Lung (tissue), 12 donors: Measurements from ENCODE around the gene FAM222A. TPM values are rescaled to one million over a fixed set of nuclear protein-coding genes. Genes with fewer than 3 reads are reported as not detected.

Experiments used
- ATAC-seq: fragments of 200-7000 bp; cut with Tn5 transposase; one replicate; pipeline ENCODE4 v1.9.1; 2020; ENCODE audit warnings: moderate number of reproducible peaks; ENCODE audit not compliant: insufficient read depth, low FRiP score
- DNase-seq, 3 donors: peaks; one replicate each; pipeline ENCODE4 v3.0.0-alpha.2; 2013 to 2017
- H3K27ac ChIP-seq, 2 donors: one replicate each; pipeline ENCODE4 v1.5.1; 2013; ENCODE audit warnings: mild to moderate bottlenecking in 2 of 2, moderate library complexity in 2 of 2, control low read depth in 1 of 2, inconsistent platforms in 1 of 2, low read depth in 1 of 2, low read length in 1 of 2
- H3K27me3 ChIP-seq, 3 donors: one replicate each; pipeline ENCODE4 v1.5.1; 2013; ENCODE audit warnings: low read length in 2 of 3; ENCODE audit not compliant: control insufficient read depth in 3 of 3, insufficient read depth in 3 of 3
- H3K36me3 ChIP-seq, 4 donors: one replicate each; pipeline ENCODE4 v1.5.1; 2013; ENCODE audit warnings: low read length in 4 of 4, mild to moderate bottlenecking in 1 of 4, moderate library complexity in 1 of 4; ENCODE audit not compliant: control insufficient read depth in 4 of 4, insufficient read depth in 4 of 4
- H3K4me1 ChIP-seq, 5 donors: one replicate each; pipeline ENCODE4 v1.5.1; 2013; ENCODE audit warnings: low read length in 5 of 5, mild to moderate bottlenecking in 2 of 5, moderate library complexity in 1 of 5; ENCODE audit not compliant: control insufficient read depth in 5 of 5, insufficient read depth in 5 of 5
- H3K4me3 ChIP-seq: one replicate; pipeline ENCODE4 v1.5.1; 2013; ENCODE audit warnings: mild to moderate bottlenecking, control low read depth, moderate library complexity
- H3K9ac ChIP-seq, 2 donors: one replicate each; pipeline ENCODE4 v1.5.1; 2013; ENCODE audit warnings: low read length in 2 of 2, control low read depth in 1 of 2; ENCODE audit not compliant: insufficient read depth in 1 of 2
- H3K9me3 ChIP-seq, 4 donors: one replicate each; pipeline ENCODE4 v1.5.1; 2013; ENCODE audit warnings: low read length in 3 of 4, mild to moderate bottlenecking in 1 of 4, moderate library complexity in 1 of 4; ENCODE audit not compliant: control insufficient read depth in 4 of 4, insufficient read depth in 3 of 4
- CTCF ChIP-seq: IDR thresholded peaks from 2 replicates; pipeline ENCODE4 v1.5.1; 2012; ENCODE audit warnings: mild to moderate bottlenecking; ENCODE audit errors: control extremely low read depth, extremely low read depth
- WGBS, 2 donors: extraction: QIAGEN DNeasy Blood & Tissue Kit; methylation state at CpG; one replicate each; pipeline ENCODE4 v1.1.7; 2013; 5-methylcytosine and 5-hydroxymethylcytosine counted together
- polyA plus RNA-seq, 2 donors: library from polyadenylated mRNA; stranded (reverse); fragments of 200-250 nt; gene quantifications; one replicate each; pipeline ENCODE4 v1.2.1, GENCODE V29; 2013
- total RNA-seq, 2 donors: library from RNA; depleted of rRNA in 1 of 2; stranded (reverse); fragments of >200 nt in 1 of 2; gene quantifications; one replicate each; pipeline ENCODE4 v1.2.1, GENCODE V29; 2014 to 2021
- donor health status: control.
- donor health status: control.
- donor health status: Bipolar disorder and iron deficiency.
- donor health status: healthy.
- donor health status: DM: yes; HTN: yes; CAD: no.

The FAM222A gene
- total and polyA plus RNA-seq, 4 donors: 0.28 to 2.6 (median 1.1) TPM

GRCh38 chr12:109765446-109765810 is 51.8 kb downstream of the FAM222A start:
- H3K4me3 ChIP-seq: no peak overlapping the region
- peaks cover 0 to 9% (median 2%) of the 10 kb centered on the region in 4 donors for H3K9me3 ChIP-seq
- peaks cover 0 to 19% (median 7%) of the 10 kb centered on the region in 5 donors for H3K4me1 ChIP-seq
- H3K27ac ChIP-seq: no peak overlapping the region
- H3K9ac ChIP-seq: no peak overlapping the region
- H3K36me3 ChIP-seq: peaks cover 0 to 6% (median 2%) of the 10 kb centered on the region in 4 donors
- TF ChIP-seq CTCF: no peak
- DNase-seq: no peak
- 91 to 94% methylated on average over 6 of the region's 6 CpGs for WGBS, 2 donors
- no peak for ATAC-seq
- H3K27me3 ChIP-seq: no peaks in the 10 kb centered on the region

GRCh38 chr12:109766251-109766778 is 52.7 kb downstream of the FAM222A start:
- ATAC-seq (no peak), DNase-seq (no peak)
- H3K4me1 ChIP-seq: peaks cover 0 to 19% (median 4%) of the 10 kb centered on the region in 5 donors
- no peak overlapping the region for H3K9ac ChIP-seq
- H3K27me3 ChIP-seq: no peaks in the 10 kb centered on the region
- peaks cover 0 to 6% (median 2%) of the 10 kb centered on the region in 4 donors for H3K36me3 ChIP-seq
- peaks cover 0 to 9% (median 2%) of the 10 kb centered on the region in 4 donors for H3K9me3 ChIP-seq
- no peak for TF ChIP-seq CTCF
- WGBS, 2 donors: 89% methylated on average over 12 of the region's 12 CpGs
- H3K4me3 ChIP-seq: no peak overlapping the region
- H3K27ac ChIP-seq: no peak overlapping the region

DNA sequence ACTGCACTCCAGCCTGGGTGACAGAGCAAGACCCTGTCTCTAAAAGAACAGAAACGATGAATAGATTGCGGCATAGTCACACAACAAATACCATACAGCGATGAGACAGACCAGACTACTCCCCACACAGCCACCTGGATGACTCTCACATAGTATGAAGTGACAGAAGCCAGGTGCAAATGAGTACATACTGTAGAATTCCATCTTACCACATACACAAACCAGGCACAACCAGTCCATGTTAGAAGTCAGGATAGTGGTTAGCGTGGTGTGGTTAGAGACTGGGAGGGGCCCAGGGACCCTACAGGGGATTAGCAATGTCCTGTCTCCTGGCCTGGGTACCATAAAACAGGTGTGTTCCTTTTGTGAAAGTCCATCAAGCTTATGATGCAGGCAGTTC is 53.8 kb downstream of the FAM222A start:
- Histone ChIP-seq H3K4me3 (no peak overlapping the region), H3K27ac (no peak overlapping the region), H3K27me3 (no peaks in the 10 kb centered on the region), H3K36me3 (peaks cover 0 to 6% (median 2%) of the 10 kb centered on the region in 4 donors), H3K9me3 (peaks cover 0 to 9% (median 2%) of the 10 kb centered on the region in 4 donors), H3K9ac (no peak overlapping the region), H3K4me1 (peaks cover 0 to 13% (median 3%) of the 10 kb centered on the region in 5 donors)
- ATAC-seq: no peak
- 96 to 97% methylated on average over 4 of the region's 4 CpGs for WGBS, 2 donors
- no peak for TF ChIP-seq CTCF
- DNase-seq: no peak
